HepG2 (cell line): Measurements from ENCODE around the gene MRPL38. TPM values are rescaled to one million over a fixed set of nuclear protein-coding genes. Genes with fewer than 3 reads are reported as not detected.

Experiments
- CBX5 ChIP-seq: sonication (generic); formaldehyde crosslinking; IDR thresholded peaks from 2 replicates; pipeline ENCODE4 v1.4.0; 2020; ENCODE audit warnings: missing genetic modification reagents, borderline replicate concordance
- EEA1 ChIP-seq: sonication (generic); formaldehyde crosslinking; IDR thresholded peaks from 2 replicates; pipeline ENCODE4 v1.5.1; 2020; ENCODE audit warnings: mild to moderate bottlenecking, missing genetic modification reagents, borderline replicate concordance
- ESRRA ChIP-seq: sonication (generic); formaldehyde crosslinking; IDR thresholded peaks from 2 replicates; pipeline ENCODE4 v1.5.1; 2020; ENCODE audit warnings: mild to moderate bottlenecking, low read depth, missing genetic modification reagents
- FOXJ3 ChIP-seq: sonication (generic); formaldehyde crosslinking; IDR thresholded peaks from 2 replicates; pipeline ENCODE4 v1.4.0; 2020; ENCODE audit warnings: missing genetic modification reagents, mild to moderate bottlenecking, borderline replicate concordance
- FOXP1 ChIP-seq, 2 experiments: fragments of 450-650 bp in 1 of 2; IDR thresholded peaks; 2 replicates each; pipeline ENCODE4 v1.6.1; 2017 to 2018; ENCODE audit warnings: antibody characterized with exemption in 1 of 2
- GTF2F1 ChIP-seq: fragments of 150-350 bp; IDR thresholded peaks from 2 replicates; pipeline ENCODE4 v1.6.1; 2014; ENCODE audit warnings: low read length
- HMG20B ChIP-seq: conservative IDR thresholded peaks from 2 replicates; pipeline ENCODE4 v1.6.1; 2016; ENCODE audit warnings: missing genetic modification reagents, missing compliant biosample characterization
- HNRNPH1 ChIP-seq: fragments of 200-400 bp; formaldehyde crosslinking; optimal IDR thresholded peaks from 2 replicates; pipeline ENCODE3; 2017; ENCODE audit warnings: mild to moderate bottlenecking, low read depth, low read length
- JARID2 ChIP-seq: sonication (generic); formaldehyde crosslinking; IDR thresholded peaks from 2 replicates; pipeline ENCODE4 v1.8.1; 2023; ENCODE audit warnings: missing genetic modification reagents, inconsistent platforms; ENCODE audit not compliant: insufficient replicate concordance
- JUNB ChIP-seq: sonication (generic); formaldehyde crosslinking; IDR thresholded peaks from 2 replicates; pipeline ENCODE4 v1.8.0; 2022; ENCODE audit warnings: missing genetic modification reagents, mild to moderate bottlenecking, borderline replicate concordance
- MTF1 ChIP-seq: sonication (generic); formaldehyde crosslinking; IDR thresholded peaks from 2 replicates; pipeline ENCODE4 v1.5.0; 2020; ENCODE audit warnings: missing genetic modification reagents
- NFE2L2 ChIP-seq: fragments of 150-350 bp; IDR thresholded peaks from 2 replicates; pipeline ENCODE4 v1.6.1; 2014; ENCODE audit warnings: low read length
- NFYB ChIP-seq: sonication (generic); formaldehyde crosslinking; IDR thresholded peaks from 2 replicates; pipeline ENCODE4 v1.4.0; 2020; ENCODE audit warnings: missing genetic modification reagents
- NPAS2 ChIP-seq: sonication (generic); formaldehyde crosslinking; IDR thresholded peaks from 2 replicates; pipeline ENCODE4 v1.8.0; 2022; ENCODE audit warnings: mild to moderate bottlenecking, missing genetic modification reagents, borderline replicate concordance
- RELA ChIP-seq: sonication (generic); formaldehyde crosslinking; IDR thresholded peaks from 2 replicates; pipeline ENCODE4 v1.4.0; 2020; ENCODE audit warnings: missing genetic modification reagents
- SUZ12 ChIP-seq: fragments of 150-350 bp; IDR thresholded peaks from 2 replicates; pipeline ENCODE4 v1.6.1; 2014; ENCODE audit warnings: low read depth, low read length
- TAF1 ChIP-seq: sonication (generic); formaldehyde crosslinking; IDR thresholded peaks from 2 replicates; pipeline ENCODE4 v1.4.0; 2020; ENCODE audit warnings: missing genetic modification reagents
- ZFYVE20 ChIP-seq: sonication (generic); formaldehyde crosslinking; IDR thresholded peaks from 2 replicates; pipeline ENCODE4 v1.8.0; 2023; ENCODE audit warnings: low read depth, mild to moderate bottlenecking, moderate library complexity, missing genetic modification reagents, borderline replicate concordance
- ZKSCAN8 ChIP-seq: IDR thresholded peaks from 2 replicates; pipeline ENCODE4 v1.6.1; 2016; ENCODE audit warnings: borderline replicate concordance, missing genetic modification reagents, missing compliant biosample characterization
- ZNF10 ChIP-seq: sonication (generic); formaldehyde crosslinking; IDR thresholded peaks from 2 replicates; pipeline ENCODE4 v1.4.0; 2020; ENCODE audit warnings: mild to moderate bottlenecking, low read depth, missing genetic modification reagents, borderline replicate concordance
- ZNF12 ChIP-seq: sonication (generic); formaldehyde crosslinking; IDR thresholded peaks from 2 replicates; pipeline ENCODE4 v1.5.0; 2020; ENCODE audit warnings: missing genetic modification reagents
- ZNF225 ChIP-seq: sonication (generic); formaldehyde crosslinking; IDR thresholded peaks from 2 replicates; pipeline ENCODE4 v1.4.0; 2020; ENCODE audit warnings: mild to moderate bottlenecking, missing genetic modification reagents
- ZNF253 ChIP-seq: sonication (generic); formaldehyde crosslinking; IDR thresholded peaks from 2 replicates; pipeline ENCODE4 v1.8.0; 2022; ENCODE audit warnings: mild to moderate bottlenecking, missing genetic modification reagents, borderline replicate concordance
- ZNF33B ChIP-seq: sonication (generic); formaldehyde crosslinking; IDR thresholded peaks from 2 replicates; pipeline ENCODE4 v1.5.1; 2020; ENCODE audit warnings: mild to moderate bottlenecking, missing genetic modification reagents
- ZNF589 ChIP-seq: sonication (generic); formaldehyde crosslinking; conservative IDR thresholded peaks from 2 replicates; pipeline ENCODE4 v1.8.0; 2022; ENCODE audit warnings: mild to moderate bottlenecking, moderate library complexity, missing genetic modification reagents
- ZNF724P ChIP-seq: sonication (generic); formaldehyde crosslinking; IDR thresholded peaks from 2 replicates; pipeline ENCODE4 v1.8.0; 2022; ENCODE audit warnings: missing genetic modification reagents, borderline replicate concordance
- ZNF747 ChIP-seq: sonication (generic); formaldehyde crosslinking; IDR thresholded peaks from 2 replicates; pipeline ENCODE4 v1.8.1; 2023; ENCODE audit warnings: missing genetic modification reagents, mild to moderate bottlenecking, borderline replicate concordance
- ZNF792 ChIP-seq: IDR thresholded peaks from 2 replicates; pipeline ENCODE4 v1.6.1; 2016
- ZSCAN21 ChIP-seq: sonication (generic); formaldehyde crosslinking; IDR thresholded peaks from 2 replicates; pipeline ENCODE4 v1.8.0; 2022; ENCODE audit warnings: mild to moderate bottlenecking, missing genetic modification reagents, moderate library complexity, borderline replicate concordance
- polyA plus RNA-seq, 8 experiments: library from polyadenylated mRNA; depleted of rRNA in 3 of 8; stranded (reverse) in 7 of 8; unstranded in 1 of 8; fragments of >200 nt; fragmentation: Illumina TruSeq in 4 of 8; extraction: Trizol in 4 of 8; gene quantifications; 2 replicates each; pipeline versions ENCODE4 v1.2.1 to v1.2.3, GENCODE V29; 2011 to 2016; ENCODE audit warnings: low read depth in 4 of 8, missing spikeins in 1 of 8, mixed read lengths in 1 of 8; ENCODE audit not compliant: insufficient read depth in 1 of 8
- total RNA-seq, 5 experiments: library from RNA; depleted of rRNA; stranded (reverse); fragments of >200 nt; fragmentation: Illumina TruSeq; extraction: Trizol; gene quantifications; 2 replicates each; pipeline ENCODE4 v1.2.3, GENCODE V29; 2016; ENCODE audit warnings: low read depth in 1 of 5
- TF ChIP-seq, protein P1 (sequence below): IDR thresholded peaks from 2 replicates; pipeline ENCODE4 v1.6.1; 2012; ENCODE audit warnings: inconsistent platforms
- TF ChIP-seq, protein P2 (sequence below): sonication (generic); formaldehyde crosslinking; IDR thresholded peaks from 2 replicates; pipeline ENCODE4 v1.5.0; 2020; ENCODE audit warnings: mild to moderate bottlenecking, low read depth, missing genetic modification reagents, borderline replicate concordance

The MRPL38 gene
- total and polyA plus RNA-seq, 2 of the 13 experiments (the other 11 are each of a cell fraction or from before 2014, with no cell fraction given): 83.7 to 125 TPM

- TF ChIP-seq, protein P1, sequence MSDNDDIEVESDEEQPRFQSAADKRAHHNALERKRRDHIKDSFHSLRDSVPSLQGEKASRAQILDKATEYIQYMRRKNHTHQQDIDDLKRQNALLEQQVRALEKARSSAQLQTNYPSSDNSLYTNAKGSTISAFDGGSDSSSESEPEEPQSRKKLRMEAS: peak; percentile 85
- TF ChIP-seq ZFYVE20 (CRISPR knock-in tag) (0 out of 2 replicates have a peak, but pooled peaks have one; percentile 74), ZNF33B (CRISPR knock-in tag) (no peak; the same call in 1 of the 2 replicates), ZNF792 (no peak; the same call in 1 of the 2 replicates), CBX5 (CRISPR knock-in tag) (peak; percentile 75; the same call in 1 of the 2 replicates), ESRRA (no peak), MTF1 (CRISPR knock-in tag) (no peak), SUZ12 (peak; percentile 100), HMG20B (CRISPR knock-in tag) (0 out of 2 replicates have a peak, but pooled peaks have one; percentile 33), ZNF225 (CRISPR knock-in tag) (peak; percentile 93), RELA (CRISPR knock-in tag) (no peak; the same call in 1 of the 2 replicates), NPAS2 (CRISPR knock-in tag) (no peak), ZNF724P (CRISPR knock-in tag) (peak; percentile 90), ZSCAN21 (CRISPR knock-in tag) (peak; percentile 97; the same call in 1 of the 2 replicates), FOXJ3 (CRISPR knock-in tag) (peak; percentile 72), HNRNPH1 (peak; percentile 34), TAF1 (CRISPR knock-in tag) (peak; percentile 95), ZNF10 (CRISPR knock-in tag) (no peak), ZNF12 (CRISPR knock-in tag) (no peak), ZNF253 (peak; percentile 84; the same call in 1 of the 2 replicates), GTF2F1 (no peak; the same call in 1 of the 2 replicates), ZKSCAN8 (CRISPR knock-in tag) (peak; percentile 79), JARID2 (peak; percentile 76), EEA1 (peak; percentile 70; the same call in 1 of the 2 replicates), JUNB (CRISPR knock-in tag) (no peak), NFYB (CRISPR knock-in tag) (peak; percentile 88), ZNF747 (CRISPR knock-in tag) (peak; percentile 82; the same call in 1 of the 2 replicates), FOXP1 (IDR thresholded peaks at IDR 0.05) (peak; percentile 84), FOXP1 (CRISPR knock-in tag; IDR thresholded peaks at IDR 0.05) (peak; percentile 83), NFE2L2 (no peak), ZNF589 (CRISPR knock-in tag) (0 out of 2 replicates have a peak, but pooled peaks have one; percentile 67)
- TF ChIP-seq, protein P2, sequence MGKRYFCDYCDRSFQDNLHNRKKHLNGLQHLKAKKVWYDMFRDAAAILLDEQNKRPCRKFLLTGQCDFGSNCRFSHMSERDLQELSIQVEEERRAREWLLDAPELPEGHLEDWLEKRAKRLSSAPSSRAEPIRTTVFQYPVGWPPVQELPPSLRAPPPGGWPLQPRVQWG (CRISPR knock-in tag): no peak
These were observed 49.2 kb downstream of the MRPL38 start, which contains the start of gene WBP2 (continued) for GRCh38 chr17:75855310-75856061.
